Colon (tissue), 2 donors: Measurements from ENCODE around the gene L2HGDH.
"Not testable (repeated sequence)": the region's sequence is repeated elsewhere in the genome, so short reads cannot be mapped to it uniquely, and the experiment has no call there.

Source experiments
- FAIRE-seq: peaks from 2 replicates; lab custom pipeline; 2012; peaks lifted over from hg19 to GRCh38; lab: Jason Lieb, UNC
- donor health status: control.
- donor health status: control.

The L2HGDH gene

GRCh38 chr14:50311972-50312733 is at the start of gene L2HGDH, which contains the start of gene DMAC2L:
Gene L2HGDH (minus strand): TSS chr14:50312229. CDS start chr14:50312150, 79 bp downstream.
Gene DMAC2L (plus strand): TSS chr14:50312324. CDS start chr14:50321488, 9,164 bp downstream.
- no peak for FAIRE-seq

- no peak for FAIRE-seq
These were observed 48.8 kb upstream of the L2HGDH start for GRCh38 chr14:50360851-50361250.

GRCh38 chr14:50360093-50360492 is 48.1 kb upstream of the L2HGDH start:
- FAIRE-seq, result no peak

DNA sequence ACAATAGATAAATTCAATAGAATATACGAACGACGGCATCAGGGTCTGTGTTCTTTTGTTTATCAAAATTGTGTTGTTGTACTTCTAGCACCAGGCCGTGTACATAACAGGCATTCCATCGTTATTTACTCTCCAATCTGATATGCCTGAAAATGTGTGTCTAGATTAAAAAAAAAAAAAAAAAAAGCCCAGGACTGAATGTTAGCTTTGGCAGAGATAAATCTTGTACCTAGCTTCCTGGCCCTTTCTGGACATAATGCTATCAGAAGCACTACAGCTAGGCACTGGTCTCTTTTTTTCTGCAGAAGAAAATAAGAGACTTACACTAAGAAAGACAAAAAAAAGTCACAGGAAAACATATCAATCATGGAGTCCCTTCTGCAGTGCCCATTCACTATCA is 47.6 kb upstream of the L2HGDH start:
- FAIRE-seq, result no peak

GRCh38 chr14:50357753-50358395 is 45.8 kb upstream of the L2HGDH start:
- FAIRE-seq, result no peak

DNA sequence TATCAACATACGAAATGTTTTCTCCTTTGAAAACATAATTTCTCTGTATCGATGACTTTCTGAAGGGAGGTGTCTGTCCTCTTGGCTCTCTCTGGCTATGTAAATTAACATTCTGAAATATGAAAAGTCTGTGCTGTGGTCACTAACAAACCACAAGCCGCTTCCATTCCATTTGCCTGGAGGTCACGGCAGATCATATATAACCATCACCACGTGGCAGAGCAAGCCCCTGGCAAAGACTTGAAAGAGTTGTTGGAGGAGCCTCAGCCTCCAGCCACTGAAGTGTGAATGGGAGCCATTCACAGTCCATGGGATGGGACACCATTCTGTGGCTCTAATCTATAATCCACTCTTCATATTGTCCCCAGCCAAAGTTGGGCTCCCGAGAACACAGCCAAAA is 45.1 kb upstream of the L2HGDH start:
- no peak for FAIRE-seq

DNA sequence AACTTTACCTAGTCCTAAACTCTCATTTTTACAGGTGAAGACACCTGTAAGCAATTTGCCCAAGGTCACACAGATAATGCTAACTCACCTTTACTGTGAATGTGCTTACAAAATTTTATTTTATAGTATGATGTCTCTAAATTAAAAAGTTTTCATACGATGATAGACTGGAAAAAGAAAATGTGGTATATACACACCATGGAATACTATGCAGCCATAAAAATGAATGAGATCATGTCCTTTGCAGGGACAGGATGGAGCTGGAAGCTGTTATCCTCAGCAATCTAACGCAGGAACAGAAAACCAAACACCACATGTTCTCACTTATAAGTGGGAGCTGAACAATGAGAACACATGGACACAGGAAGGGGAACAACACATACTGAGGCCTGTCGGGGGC is 44.3 kb upstream of the L2HGDH start:
- not testable (repeated sequence) for FAIRE-seq

DNA sequence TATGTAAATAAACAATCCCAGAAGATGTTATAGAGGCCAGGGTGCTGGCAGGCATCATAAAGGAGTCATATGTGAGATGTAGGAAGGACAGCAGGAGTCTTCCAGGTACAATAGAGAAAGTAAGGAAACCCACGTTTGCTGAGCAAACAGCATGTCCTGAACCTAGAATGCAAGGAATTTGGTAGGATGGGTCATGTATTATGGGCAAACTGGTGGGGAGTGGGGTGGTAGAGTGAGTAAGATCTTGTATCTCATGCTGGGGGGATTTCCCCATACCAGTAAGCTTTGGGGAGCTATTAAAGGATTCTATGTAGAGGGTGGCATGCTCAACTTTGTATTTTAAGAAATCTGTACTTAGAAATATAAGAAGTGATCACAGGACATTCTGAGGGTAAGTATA is 43.7 kb upstream of the L2HGDH start:
- FAIRE-seq, result no peak

DNA sequence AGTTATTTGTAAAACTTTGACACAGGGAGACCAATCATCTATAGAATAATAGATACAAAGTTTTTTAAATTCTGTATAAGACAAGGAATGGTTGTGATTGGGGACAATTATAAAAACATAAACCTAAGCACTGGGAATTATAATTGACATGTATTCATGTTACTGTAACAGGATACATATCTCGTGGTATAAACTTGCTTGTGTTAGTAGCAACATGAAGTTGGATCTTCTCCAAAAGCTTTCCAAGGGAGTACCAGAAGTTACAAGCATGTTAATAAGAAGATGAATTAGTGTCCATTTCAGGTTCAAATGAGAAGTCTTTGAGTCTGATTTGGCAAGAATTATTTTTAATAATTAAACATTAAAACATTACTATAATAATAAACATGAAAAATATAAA is 42.5 kb upstream of the L2HGDH start:
- FAIRE-seq, result no peak

DNA sequence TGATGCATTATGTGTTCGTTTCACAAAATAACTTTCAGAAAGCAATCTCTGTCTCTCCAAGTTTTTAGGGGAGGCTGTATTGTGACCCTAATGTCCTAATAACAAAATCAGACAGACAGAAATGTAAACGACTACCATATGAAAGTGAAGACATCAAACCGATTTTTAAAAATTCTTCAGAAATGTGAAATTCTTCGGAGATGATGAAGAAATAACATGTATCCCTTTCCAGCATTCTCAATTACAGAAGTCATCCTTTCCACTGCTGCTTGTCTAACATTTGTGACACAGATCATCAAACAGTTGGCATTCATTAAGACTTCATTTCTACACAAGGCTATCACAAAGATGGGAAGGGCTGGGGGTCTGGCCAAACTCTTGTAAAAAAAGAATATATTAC is 41.1 kb upstream of the L2HGDH start:
- no peak for FAIRE-seq

DNA sequence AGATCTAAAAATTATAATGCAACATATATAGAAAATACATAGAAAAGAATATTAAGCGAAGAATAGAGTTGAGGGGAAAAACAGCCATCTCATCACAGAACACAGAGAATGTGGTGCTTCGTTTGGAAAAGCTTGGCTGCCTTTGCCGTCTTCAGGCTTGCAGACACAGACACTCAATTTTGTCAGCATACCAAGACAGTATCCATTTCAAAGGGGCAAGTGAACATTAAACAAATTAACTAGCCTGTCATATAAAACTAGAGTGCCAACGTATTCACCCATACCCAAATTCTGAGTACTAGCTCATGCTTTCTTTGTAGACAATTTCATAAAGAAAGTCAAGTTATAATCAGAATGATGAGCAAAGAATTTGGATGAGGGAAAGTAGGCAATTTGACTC is 40.6 kb upstream of the L2HGDH start:
- no peak for FAIRE-seq

- FAIRE-seq, result no peak
These were observed 38.9 kb upstream of the L2HGDH start for GRCh38 chr14:50350975-50351374.

DNA sequence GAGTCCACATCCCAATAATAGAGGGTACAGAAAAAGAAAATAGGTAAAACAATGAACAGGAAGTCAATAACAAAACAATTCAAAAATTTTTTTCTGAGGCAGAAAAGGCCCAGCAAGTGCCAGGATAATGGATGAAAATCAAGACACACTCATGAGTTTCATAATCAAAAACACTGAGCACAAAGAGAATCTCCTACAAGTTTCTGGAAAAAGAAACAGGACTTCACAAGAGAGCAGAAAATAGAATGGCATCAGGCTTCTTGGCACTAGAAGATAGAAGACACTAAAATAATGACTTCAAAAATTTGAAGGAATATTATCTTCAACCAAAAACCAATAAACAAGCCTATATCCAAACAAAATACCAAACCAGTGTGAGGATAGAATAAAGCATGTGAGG is 36.9 kb upstream of the L2HGDH start:
- no peak for FAIRE-seq

DNA sequence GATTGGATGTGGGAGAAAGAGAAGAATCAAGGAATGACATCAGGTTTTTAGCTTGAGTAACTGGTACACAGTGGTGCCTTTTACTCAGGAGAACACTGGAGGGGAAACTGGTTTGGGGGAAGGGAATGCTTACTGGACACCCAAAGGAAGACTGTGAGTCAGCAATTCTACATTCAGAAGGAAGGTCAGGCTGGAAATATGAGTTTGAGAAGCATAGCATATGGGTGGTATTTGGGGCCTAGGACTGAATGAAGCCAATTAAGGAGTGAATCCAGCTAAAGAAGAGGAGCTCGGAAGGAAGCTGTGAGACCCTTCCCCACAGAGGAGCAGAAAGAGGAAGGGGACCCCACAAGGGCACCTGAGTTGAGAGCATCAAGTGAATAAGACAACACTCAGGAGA is 35.5 kb upstream of the L2HGDH start:
- FAIRE-seq, result no peak

DNA sequence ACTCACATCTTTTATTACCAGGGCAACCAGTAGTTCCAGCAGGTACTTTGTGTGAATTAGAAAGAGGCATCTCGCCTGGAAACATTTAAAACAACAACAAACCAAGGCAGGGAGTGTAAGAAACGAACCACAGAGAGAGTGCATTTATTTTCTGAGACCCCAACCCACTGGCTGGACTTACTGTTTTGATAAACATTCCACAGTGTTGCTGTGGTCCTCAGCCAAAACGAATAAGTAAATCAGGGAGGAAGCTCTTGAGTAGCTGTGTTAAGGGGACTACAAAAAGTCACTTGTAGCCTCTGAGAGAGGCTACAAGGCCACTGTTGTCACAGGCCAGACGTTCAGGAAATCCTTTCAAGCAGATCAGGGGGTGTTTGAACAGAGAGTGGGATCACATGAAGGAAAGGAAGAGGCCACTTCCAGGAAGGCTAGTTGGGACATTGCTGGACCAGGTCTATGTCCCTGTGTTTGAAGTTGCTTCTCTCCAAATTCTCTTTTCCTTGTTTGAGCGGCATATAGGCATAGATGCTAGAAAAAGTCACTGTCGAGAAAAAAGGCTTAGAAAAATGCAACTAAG is 33.9 kb upstream of the L2HGDH start:
- no peak for FAIRE-seq

GRCh38 chr14:50344876-50345563 is 33.0 kb upstream of the L2HGDH start:
- no peak for FAIRE-seq

- FAIRE-seq, result no peak
These were observed 32.2 kb upstream of the L2HGDH start for GRCh38 chr14:50344116-50344775.

- FAIRE-seq, result no peak
These were observed 31.4 kb upstream of the L2HGDH start for GRCh38 chr14:50343434-50343833.

- FAIRE-seq, result no peak
These were observed 30.4 kb upstream of the L2HGDH start for GRCh38 chr14:50342221-50343078.

DNA sequence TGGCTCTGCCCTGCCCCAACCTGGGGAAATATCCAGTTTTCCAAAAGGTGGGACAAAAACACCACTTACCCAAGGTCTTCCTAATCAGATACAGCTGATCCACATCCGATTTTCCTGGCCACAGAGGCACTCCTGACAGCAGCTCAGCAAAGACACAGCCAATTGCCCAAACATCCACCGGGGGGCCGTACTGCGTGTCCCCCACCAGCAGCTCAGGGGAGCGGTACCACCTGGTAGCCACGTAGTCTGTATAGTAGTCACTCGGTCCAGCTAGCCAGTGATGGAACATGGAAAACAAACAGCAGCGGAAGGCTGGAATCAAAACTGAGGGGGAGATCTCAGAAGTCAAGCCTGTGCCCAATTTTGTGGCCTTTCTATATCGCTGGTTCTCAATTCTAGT is 28.9 kb upstream of the L2HGDH start:
- FAIRE-seq, result no peak

DNA sequence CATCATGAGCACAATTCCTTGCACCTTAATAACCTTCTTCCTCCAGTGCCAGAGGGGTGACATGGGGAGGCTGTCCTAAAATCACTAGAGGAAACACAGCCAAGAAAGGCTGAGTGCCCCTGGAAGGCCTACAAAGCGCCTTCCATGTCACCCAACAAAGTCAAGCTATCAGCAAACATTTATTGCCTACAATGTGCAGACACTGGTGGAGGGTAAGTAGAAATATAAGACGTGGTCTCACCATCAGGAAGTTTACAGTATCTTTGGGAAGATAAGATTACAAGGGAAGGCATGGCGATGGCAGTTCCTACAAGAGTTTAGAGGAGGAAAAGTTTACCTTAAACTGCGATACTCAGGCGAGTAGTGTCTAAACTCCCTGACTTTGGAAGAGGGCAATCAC is 28.0 kb upstream of the L2HGDH start:
- FAIRE-seq, result no peak
